ENCODE results near the gene TTLL5.

GRCh38 chr14:75979648-75980565 lies 318.9 kb downstream of the TTLL5 start:
- TF ChIP-seq, protein P1, sequence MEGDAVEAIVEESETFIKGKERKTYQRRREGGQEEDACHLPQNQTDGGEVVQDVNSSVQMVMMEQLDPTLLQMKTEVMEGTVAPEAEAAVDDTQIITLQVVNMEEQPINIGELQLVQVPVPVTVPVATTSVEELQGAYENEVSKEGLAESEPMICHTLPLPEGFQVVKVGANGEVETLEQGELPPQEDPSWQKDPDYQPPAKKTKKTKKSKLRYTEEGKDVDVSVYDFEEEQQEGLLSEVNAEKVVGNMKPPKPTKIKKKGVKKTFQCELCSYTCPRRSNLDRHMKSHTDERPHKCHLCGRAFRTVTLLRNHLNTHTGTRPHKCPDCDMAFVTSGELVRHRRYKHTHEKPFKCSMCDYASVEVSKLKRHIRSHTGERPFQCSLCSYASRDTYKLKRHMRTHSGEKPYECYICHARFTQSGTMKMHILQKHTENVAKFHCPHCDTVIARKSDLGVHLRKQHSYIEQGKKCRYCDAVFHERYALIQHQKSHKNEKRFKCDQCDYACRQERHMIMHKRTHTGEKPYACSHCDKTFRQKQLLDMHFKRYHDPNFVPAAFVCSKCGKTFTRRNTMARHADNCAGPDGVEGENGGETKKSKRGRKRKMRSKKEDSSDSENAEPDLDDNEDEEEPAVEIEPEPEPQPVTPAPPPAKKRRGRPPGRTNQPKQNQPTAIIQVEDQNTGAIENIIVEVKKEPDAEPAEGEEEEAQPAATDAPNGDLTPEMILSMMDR (IDR thresholded peaks at IDR 0.05), result no peak
- TF ChIP-seq POLR2A (IDR thresholded peaks at IDR 0.05), result no peak
